NCI-H1930 (cell line): ENCODE data around the gene DNASE1L2.
"Not testable (repeated sequence)": the region's sequence is repeated elsewhere in the genome, so short reads cannot be mapped to it uniquely, and the experiment has no call there.

Experiments used
- DNase-seq, 2 experiments: peaks; one replicate each; lab custom pipeline; 2025; lab: John Stamatoyannopoulos, UW

DNASE1L2 gene

GRCh38 chr16:2203119-2203688 lies 33.0 kb upstream of the DNASE1L2 start:
- DNase-seq: not testable (repeated sequence)

GRCh38 chr16:2204416-2205103 lies 31.7 kb upstream of the DNASE1L2 start:
- DNase-seq: no peak

GRCh38 chr16:2205104-2205966 lies 30.9 kb upstream of the DNASE1L2 start, which contains the start of gene MLST8:
TSS of gene MLST8 (plus strand) at chr16:2205454. CDS start at chr16:2206086, 632 bp downstream.
- peak; percentile 67 to 92 for DNase-seq

- DNase-seq: no peak
These were observed 30.3 kb upstream of the DNASE1L2 start for GRCh38 chr16:2205967-2206313.

- DNase-seq: no peak
These were observed 29.8 kb upstream of the DNASE1L2 start for GRCh38 chr16:2206420-2206779.

GRCh38 chr16:2206780-2207433 lies 29.3 kb upstream of the DNASE1L2 start:
- no peak for DNase-seq

- DNase-seq: no peak
These were observed 28.4 kb upstream of the DNASE1L2 start for GRCh38 chr16:2207872-2208271.

- DNase-seq: no peak
These were observed 27.9 kb upstream of the DNASE1L2 start for GRCh38 chr16:2208308-2208707.

- no peak for DNase-seq
These were observed 27.5 kb upstream of the DNASE1L2 start for GRCh38 chr16:2208772-2209171.

GRCh38 chr16:2209258-2210008 lies 26.8 kb upstream of the DNASE1L2 start:
- no peak for DNase-seq

- DNase-seq: no peak
These were observed 26.3 kb upstream of the DNASE1L2 start for GRCh38 chr16:2210009-2210332.

- no peak for DNase-seq
These were observed 25.6 kb upstream of the DNASE1L2 start, which contains the start of gene BRICD5 for GRCh38 chr16:2210386-2211365. TSS of gene BRICD5 (minus strand) at chr16:2210863. CDS start at chr16:2210833, 30 bp downstream.

- DNase-seq: no peak
These were observed 24.3 kb upstream of the DNASE1L2 start for GRCh38 chr16:2211923-2212347.

- no peak for DNase-seq
These were observed 23.6 kb upstream of the DNASE1L2 start for GRCh38 chr16:2212362-2213324.

GRCh38 chr16:2213817-2214718 lies 22.2 kb upstream of the DNASE1L2 start:
- no peak for DNase-seq

- no peak for DNase-seq
These were observed 21.6 kb upstream of the DNASE1L2 start, which contains the start of gene PGP for GRCh38 chr16:2214719-2214968. TSS of gene PGP (minus strand) at chr16:2214840. CDS start at chr16:2214777, 63 bp downstream.

GRCh38 chr16:2216330-2216729 lies 19.9 kb upstream of the DNASE1L2 start:
- DNase-seq: no peak

- DNase-seq: peak; percentile 99 to 100
These were observed 12.9 kb upstream of the DNASE1L2 start, which contains the start of gene E4F1 for GRCh38 chr16:2223221-2223941. TSS of gene E4F1 (plus strand) at chr16:2223591. CDS start at chr16:2223614, 23 bp downstream.
